Hippocampal formation (tissue), 2 donors: ENCODE measurements around the gene NKAIN2.

ENCODE experiments used
- DNase-seq, 2 donors: peaks; one replicate each; lab custom pipeline; 2025; lab: John Stamatoyannopoulos, UW

The NKAIN2 gene

DNA sequence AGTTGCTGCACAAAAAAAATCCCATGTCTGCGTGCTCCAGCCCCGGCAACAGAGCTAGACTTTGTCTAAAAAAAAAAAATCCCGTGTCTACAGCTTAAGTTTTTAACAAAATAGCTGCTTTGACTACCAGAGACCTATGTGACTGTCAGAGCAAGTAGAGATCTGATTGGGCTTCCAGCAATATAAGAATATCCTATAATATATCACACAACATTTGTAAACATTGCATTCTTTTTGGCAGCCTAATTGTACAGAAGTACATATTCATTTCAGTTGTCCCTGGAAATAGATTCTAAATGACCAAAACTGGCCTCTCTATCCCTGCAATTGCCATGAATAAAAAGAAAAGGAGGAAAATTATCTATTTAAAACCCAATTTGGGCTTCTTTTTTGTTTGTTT, 1019.1 kb downstream of the NKAIN2 start:
- no peak for DNase-seq

- no peak for DNase-seq
Measured at GRCh38 chr6:124823240-124824111, 1019.8 kb downstream of the NKAIN2 start.

DNA sequence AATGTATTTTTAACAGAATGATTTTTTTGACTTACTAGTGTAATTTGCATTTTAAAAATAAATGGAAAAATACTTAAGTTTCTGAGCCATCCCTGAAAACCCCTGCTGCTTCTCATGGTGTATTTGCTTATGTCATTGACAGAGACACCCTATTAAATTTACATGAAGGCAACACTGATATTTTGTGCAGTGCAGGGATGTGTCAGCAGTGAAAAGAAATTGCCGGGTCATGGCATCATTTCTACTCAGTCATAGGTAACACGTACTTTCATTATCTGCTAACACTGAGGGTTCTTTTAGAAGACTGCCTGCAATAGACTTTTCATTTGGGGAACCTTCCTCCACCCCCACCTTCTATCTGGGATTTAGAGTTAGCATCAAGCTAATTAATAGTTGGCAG, 1021.9 kb downstream of the NKAIN2 start:
- DNase-seq: no peak

GRCh38 chr6:124829822-124830221, 1026.2 kb downstream of the NKAIN2 start:
- DNase-seq: no peak

DNA sequence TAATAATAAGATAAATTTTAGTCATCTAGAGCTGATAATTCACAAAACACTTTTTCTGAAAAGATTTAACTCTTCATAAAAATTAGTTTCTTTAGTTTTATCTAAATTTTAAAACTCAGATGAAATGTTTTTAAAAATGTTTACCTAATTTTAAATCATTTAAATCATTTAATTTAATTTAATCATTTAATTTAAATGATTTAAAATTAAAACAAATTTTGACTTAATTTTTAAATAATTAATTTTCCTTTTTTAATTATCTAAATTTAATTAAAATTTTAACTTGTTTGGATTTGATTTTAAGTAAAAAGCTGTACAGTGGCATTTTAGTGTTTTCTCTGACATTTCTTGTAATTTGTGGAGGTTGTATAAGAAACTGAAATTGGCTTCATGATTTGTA, 1026.8 kb downstream of the NKAIN2 start:
- no peak for DNase-seq

DNA sequence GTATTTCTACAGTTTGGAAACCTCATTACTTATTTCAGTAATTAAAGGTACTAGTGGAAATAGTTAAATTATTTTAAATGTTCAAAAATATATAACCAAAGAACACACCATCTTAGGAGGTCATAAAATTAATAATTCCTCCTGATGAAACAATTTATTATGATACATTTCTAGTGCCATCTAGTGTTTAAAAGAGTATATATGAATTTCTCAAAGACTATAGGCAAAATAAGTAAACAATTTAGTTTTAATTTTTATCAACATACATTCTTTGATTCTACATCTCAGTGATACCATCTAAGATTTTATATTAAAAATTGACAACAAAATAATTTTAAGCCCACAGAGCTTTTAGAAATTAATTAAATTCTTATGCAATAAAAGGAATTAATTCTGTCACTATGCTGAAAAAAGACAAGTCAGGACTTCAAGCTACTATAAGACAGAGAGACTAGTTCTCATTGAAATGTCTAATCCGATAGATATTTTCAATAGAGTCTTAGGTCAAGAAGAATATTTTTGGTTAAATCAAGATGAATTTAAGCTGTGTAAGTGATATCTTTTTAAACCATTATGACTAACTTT, 1050.8 kb downstream of the NKAIN2 start:
- DNase-seq: peak in 1 of 2 donors; percentile 27

DNA sequence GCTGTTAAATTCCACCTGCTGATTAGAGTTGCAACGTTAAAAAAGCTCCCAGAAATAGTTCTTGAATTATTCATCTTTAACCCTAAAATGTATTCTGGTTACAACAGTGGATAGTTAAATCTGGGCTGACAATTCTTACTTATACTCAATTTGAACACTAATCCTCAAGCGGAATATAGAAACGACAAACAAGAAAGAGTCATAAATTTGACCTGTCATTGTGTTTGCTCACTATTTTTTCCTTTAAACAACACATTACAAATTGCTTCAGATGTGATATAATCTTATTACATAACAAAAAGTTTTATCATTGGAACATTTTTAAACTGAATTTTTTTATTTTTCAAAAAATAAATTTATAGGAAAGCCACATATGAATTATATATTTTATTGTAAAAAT, 1054.1 kb downstream of the NKAIN2 start:
- DNase-seq: no peak

DNA sequence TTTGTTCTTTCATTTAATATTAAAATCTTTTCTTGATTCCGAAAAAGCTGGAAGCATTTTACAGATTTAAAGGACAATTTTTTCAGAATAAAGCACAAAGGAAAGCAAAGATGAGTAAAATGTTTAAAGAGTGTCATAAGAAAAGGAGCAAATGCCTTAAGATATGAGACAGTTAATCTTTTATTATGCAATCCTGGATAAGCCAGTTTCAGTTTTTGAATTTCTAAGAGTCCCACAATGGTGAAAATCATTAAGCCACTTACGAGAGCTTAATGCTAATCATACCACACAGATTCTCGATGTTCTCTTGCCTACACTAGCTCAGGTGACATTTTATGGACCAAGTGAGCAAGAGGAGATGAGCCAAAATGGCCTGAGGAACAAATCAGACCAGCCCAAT, 1054.9 kb downstream of the NKAIN2 start:
- DNase-seq: no peak

DNA sequence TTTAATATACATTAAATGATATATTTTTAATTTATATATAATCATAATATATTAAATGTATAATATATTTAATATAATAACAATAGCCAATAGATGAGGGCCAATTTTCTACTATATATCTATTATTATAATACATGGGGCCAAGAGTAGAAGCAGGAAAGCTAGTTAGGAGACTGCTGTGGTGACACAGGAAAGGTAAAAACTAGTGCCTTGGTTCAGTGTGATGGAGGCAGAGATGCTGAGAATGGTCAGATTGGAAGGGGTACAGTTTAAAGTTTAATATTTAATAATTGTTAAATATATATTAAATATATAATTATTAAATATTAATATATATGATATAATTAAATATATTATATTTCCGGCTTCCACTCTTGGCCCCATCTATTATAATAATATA, 1055.7 kb downstream of the NKAIN2 start:
- DNase-seq: no peak

DNA sequence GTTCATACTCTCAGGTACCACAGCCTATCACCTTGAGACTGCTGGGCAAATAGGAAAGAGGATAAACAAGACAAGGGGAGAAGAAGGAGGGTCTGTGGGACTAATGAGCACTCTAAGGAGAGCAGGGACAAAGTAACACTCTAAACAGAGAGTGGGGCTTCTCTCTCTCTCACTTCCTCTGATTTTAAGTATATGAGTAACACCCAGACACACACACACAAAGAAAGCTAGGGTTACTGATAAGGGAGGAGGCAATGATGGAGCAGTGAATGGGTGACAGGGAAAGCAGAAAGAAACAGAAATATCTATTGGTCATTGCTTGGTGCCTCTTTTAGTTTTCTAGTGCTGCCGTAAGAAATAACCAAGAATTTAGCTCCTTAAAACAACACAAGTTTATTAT, 1062.4 kb downstream of the NKAIN2 start:
- no peak for DNase-seq

- DNase-seq: no peak
Measured at GRCh38 chr6:124867121-124867520, 1063.5 kb downstream of the NKAIN2 start.

DNA sequence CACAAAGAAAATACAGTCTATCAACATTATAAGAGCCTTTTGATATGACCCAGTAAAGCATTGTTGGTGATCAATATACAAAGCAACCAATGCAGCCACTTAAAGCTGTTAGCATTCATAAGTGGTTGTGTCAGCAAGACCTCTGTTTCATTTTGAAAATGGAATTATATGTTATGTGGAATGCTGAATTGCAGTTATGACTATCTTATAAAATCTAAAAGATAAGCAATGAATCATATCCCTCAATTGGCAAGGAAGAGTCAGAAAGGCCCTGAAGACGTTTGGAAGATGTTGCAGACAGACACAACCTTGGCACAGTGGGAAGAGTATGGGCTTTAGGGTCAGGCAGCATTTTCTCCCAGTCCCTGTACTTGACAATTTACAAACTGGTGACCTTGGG, 1064.8 kb downstream of the NKAIN2 start:
- DNase-seq: no peak

DNA sequence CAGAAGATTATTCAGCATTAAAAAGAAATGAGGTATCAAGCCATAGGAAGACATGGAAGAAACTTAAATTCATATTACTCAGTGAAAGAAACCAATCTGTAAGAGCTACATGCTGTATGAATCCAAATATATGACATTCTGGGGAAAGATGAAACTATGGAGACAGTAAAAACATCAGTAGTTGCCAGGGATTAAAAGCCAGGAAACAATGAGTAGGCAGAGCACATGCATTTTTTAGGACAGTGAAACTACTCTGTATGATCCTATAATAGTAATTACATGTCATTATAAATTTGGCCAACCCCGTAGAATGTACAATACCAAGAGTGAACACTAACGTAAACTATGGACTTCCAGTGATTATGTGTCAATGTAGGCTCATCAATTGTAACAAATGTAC, 1065.8 kb downstream of the NKAIN2 start:
- no peak for DNase-seq

DNA sequence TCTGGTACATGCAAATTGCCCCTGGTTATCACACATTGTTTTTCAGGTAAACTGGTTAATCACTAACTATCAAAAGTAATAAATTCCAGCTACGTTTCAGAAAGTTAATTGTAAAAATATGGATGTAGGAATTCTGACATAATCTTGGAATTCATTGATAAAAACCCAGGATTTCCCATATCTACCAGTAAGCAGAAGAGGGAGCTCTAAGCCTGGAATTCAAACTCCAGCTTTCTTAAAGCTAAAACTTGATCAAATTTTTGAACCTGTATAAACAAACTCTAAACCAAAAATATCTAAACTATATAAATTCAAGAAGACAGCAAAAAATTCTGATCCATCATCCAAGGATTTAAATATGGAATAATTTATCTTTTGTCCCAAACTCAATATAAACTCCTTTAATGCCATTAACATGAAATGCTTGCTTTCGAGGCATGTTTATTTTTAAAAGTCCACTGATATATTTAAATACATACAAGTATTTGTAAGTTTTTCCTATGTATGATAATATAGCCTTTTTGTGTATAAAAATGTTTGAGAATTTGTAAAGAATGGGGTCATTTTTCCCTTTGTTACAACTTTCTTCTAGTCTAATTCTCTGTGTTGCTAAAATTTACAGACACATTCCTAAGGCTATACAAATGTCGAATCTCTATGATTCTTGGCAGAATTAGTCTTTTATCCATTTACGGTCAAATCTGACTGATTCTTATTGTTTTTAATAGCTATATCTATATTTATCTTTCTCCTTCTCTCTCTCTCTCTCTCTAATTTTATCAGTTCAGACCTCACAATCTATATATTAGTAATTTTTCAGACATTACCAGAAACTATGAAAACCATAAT, 1067.2 kb downstream of the NKAIN2 start:
- DNase-seq: peak in 1 of 2 donors; percentile 50

- no peak for DNase-seq
Measured at GRCh38 chr6:124872361-124873065, 1068.8 kb downstream of the NKAIN2 start.

DNA sequence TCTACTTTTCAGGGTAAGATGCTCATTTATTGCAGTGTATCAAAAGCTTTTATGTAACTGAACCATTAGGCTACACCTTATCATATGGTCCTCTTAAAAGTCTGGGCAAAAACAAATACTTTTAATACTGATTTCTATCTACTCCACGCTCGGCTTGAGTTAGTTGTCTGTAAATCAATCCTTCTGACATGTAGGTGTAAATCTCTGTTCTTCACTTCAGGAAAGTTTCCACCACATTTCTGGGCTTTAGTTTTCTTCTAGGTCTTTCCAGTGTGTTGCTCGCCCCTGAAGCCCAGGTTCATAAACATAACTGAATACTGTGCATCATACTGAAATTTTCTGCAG, 1069.4 kb downstream of the NKAIN2 start:
- DNase-seq: no peak
